Measurements from ENCODE around the gene FBLN2.

- no peak for TF ChIP-seq TCF12 (IDR thresholded peaks at IDR 0.05; ENCODE audit: low read depth)
- TF ChIP-seq TAF1 (IDR thresholded peaks at IDR 0.05; ENCODE audit: low read depth), result no peak
- no peak for TF ChIP-seq CEBPB (IDR thresholded peaks at IDR 0.05)
- TF ChIP-seq EP300 (IDR thresholded peaks at IDR 0.05; ENCODE audit: borderline replicate concordance), result no peak
- no peak for TF ChIP-seq USF1 (IDR thresholded peaks at IDR 0.05)
- TF ChIP-seq FOXM1 (IDR thresholded peaks at IDR 0.05; ENCODE audit: borderline replicate concordance, low read depth), result no peak
- no peak for TF ChIP-seq MAX (IDR thresholded peaks at IDR 0.05)
- TF ChIP-seq ZBTB7A (IDR thresholded peaks at IDR 0.05; ENCODE audit: low read depth), result no peak
- no peak for TF ChIP-seq CREB1 (IDR thresholded peaks at IDR 0.05; ENCODE audit: low read depth)
- no peak for TF ChIP-seq RAD21 (IDR thresholded peaks at IDR 0.05; ENCODE audit: low read depth)
- TF ChIP-seq, protein P1, sequence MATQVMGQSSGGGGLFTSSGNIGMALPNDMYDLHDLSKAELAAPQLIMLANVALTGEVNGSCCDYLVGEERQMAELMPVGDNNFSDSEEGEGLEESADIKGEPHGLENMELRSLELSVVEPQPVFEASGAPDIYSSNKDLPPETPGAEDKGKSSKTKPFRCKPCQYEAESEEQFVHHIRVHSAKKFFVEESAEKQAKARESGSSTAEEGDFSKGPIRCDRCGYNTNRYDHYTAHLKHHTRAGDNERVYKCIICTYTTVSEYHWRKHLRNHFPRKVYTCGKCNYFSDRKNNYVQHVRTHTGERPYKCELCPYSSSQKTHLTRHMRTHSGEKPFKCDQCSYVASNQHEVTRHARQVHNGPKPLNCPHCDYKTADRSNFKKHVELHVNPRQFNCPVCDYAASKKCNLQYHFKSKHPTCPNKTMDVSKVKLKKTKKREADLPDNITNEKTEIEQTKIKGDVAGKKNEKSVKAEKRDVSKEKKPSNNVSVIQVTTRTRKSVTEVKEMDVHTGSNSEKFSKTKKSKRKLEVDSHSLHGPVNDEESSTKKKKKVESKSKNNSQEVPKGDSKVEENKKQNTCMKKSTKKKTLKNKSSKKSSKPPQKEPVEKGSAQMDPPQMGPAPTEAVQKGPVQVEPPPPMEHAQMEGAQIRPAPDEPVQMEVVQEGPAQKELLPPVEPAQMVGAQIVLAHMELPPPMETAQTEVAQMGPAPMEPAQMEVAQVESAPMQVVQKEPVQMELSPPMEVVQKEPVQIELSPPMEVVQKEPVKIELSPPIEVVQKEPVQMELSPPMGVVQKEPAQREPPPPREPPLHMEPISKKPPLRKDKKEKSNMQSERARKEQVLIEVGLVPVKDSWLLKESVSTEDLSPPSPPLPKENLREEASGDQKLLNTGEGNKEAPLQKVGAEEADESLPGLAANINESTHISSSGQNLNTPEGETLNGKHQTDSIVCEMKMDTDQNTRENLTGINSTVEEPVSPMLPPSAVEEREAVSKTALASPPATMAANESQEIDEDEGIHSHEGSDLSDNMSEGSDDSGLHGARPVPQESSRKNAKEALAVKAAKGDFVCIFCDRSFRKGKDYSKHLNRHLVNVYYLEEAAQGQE (IDR thresholded peaks at IDR 0.05; ENCODE audit: low read depth), result no peak
- TF ChIP-seq EGR1 (IDR thresholded peaks at IDR 0.05), result no peak
Observed at GRCh38 chr3:13561376-13561775, 12.5 kb downstream of the FBLN2 start.
